Epithelial cell of prostate (primary cell): ENCODE measurements around the gene PPP1R7.
A peak's percentile ranks its signal among the peaks of the same experiment; 100 is the strongest.

Source experiments
- DNase-seq: peaks from one replicate; pipeline ENCODE4 v3.0.0-alpha.2; 2011; ENCODE audit warnings: low read depth, low spot score
- H3K27ac ChIP-seq: fragments of 450-650 bp; 2 replicates; pipeline ENCODE4 v1.5.1; 2017; ENCODE audit warnings: mild to moderate bottlenecking

Gene PPP1R7

GRCh38 chr2:241118737-241119505 lies 31.3 kb upstream of the PPP1R7 start:
- no peak overlapping the region for H3K27ac ChIP-seq
- DNase-seq = no peak

- no peak for DNase-seq
- H3K27ac ChIP-seq = no peak overlapping the region
These were observed 29.8 kb upstream of the PPP1R7 start for GRCh38 chr2:241120440-241120839.

- DNase-seq = no peak
- no peak overlapping the region for H3K27ac ChIP-seq
These were observed 29.3 kb upstream of the PPP1R7 start for GRCh38 chr2:241121008-241121407.

- no peak for DNase-seq
- H3K27ac ChIP-seq = no peak overlapping the region
These were observed 27.8 kb upstream of the PPP1R7 start for GRCh38 chr2:241122376-241123002.

GRCh38 chr2:241123816-241124536 lies 26.3 kb upstream of the PPP1R7 start:
- peak overlapping the region; percentile 23 for H3K27ac ChIP-seq
- DNase-seq = peak; percentile 26

- no peak for DNase-seq
These were observed 24.6 kb upstream of the PPP1R7 start for GRCh38 chr2:241125626-241126025.

GRCh38 chr2:241126201-241126611 lies 24.1 kb upstream of the PPP1R7 start:
- H3K27ac ChIP-seq = no peak overlapping the region
- DNase-seq = no peak

More at GRCh38 chr2:241125626-241126025, 24.6 kb upstream of the PPP1R7 start:
- no peak overlapping the region for H3K27ac ChIP-seq

GRCh38 chr2:241126771-241127202 lies 23.5 kb upstream of the PPP1R7 start:
- no peak overlapping the region for H3K27ac ChIP-seq
- DNase-seq = no peak

GRCh38 chr2:241128266-241128665 lies 22.0 kb upstream of the PPP1R7 start:
- H3K27ac ChIP-seq = no peak overlapping the region
- no peak for DNase-seq

- H3K27ac ChIP-seq = no peak overlapping the region
- DNase-seq = no peak
These were observed 21.0 kb upstream of the PPP1R7 start for GRCh38 chr2:241129086-241129871.

GRCh38 chr2:241130316-241130715 lies 20.0 kb upstream of the PPP1R7 start:
- no peak for DNase-seq
- H3K27ac ChIP-seq = no peak overlapping the region

GRCh38 chr2:241131531-241131930 lies 18.7 kb upstream of the PPP1R7 start:
- no peak overlapping the region for H3K27ac ChIP-seq
- DNase-seq = no peak

GRCh38 chr2:241132538-241133435 lies 17.5 kb upstream of the PPP1R7 start:
- no peak for DNase-seq
- no peak overlapping the region for H3K27ac ChIP-seq

- no peak overlapping the region for H3K27ac ChIP-seq
- no peak for DNase-seq
These were observed 16.8 kb upstream of the PPP1R7 start for GRCh38 chr2:241133436-241133820.

GRCh38 chr2:241134711-241135110 lies 15.6 kb upstream of the PPP1R7 start:
- H3K27ac ChIP-seq = no peak overlapping the region
- no peak for DNase-seq

GRCh38 chr2:241135737-241136136 lies 14.5 kb upstream of the PPP1R7 start:
- no peak overlapping the region for H3K27ac ChIP-seq
- DNase-seq = no peak

- DNase-seq = no peak
These were observed 14.1 kb upstream of the PPP1R7 start for GRCh38 chr2:241136191-241136590.

GRCh38 chr2:241136661-241137260 lies 13.5 kb upstream of the PPP1R7 start:
- no peak for DNase-seq
- no peak overlapping the region for H3K27ac ChIP-seq

More at GRCh38 chr2:241136191-241136590, 14.1 kb upstream of the PPP1R7 start:
- H3K27ac ChIP-seq = no peak overlapping the region
